Measurements from ENCODE around the gene KCNK16. TPM values are rescaled to one million over a fixed set of nuclear protein-coding genes. Genes with fewer than 3 reads are reported as not detected.

The KCNK16 gene
- not detected for total RNA-seq

DNA sequence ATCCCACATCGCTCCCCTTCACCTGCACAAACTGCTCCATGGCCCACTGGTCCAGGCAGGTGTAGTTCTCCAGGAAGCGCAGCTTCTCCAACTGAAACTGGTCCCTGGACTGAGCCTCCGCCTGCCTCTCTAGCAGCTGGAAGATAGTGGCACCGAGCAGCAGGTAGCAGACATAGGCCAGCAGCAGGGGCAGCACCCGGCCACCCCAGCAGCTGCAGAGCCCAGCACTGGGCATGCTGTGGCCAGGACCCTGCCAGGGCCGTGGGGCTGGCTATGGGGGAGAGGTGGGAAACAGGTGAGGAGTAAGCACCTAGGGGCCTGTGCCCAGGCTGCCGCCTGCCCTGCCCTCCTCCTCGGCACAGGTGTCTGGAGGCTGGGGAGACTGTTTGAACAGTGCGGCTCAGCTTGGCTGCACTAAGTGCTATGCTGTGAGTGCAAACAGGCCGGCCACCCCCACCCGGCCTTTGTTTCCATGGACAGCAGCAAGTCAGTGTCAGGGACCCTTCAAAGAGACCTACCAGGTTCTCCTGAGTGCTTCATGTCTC is at the start of gene KCNK16:
KCNK16 (minus strand) TSS at position 397 of the 545 bp plus-strand sequence; CDS start at position 235, 162 bp downstream.
- H3K4me3 ChIP-seq (ENCODE audit: low read length): no peak within 1 kb of the TSS
- no peaks in the 10 kb centered on the region for H3K9me3 ChIP-seq (ENCODE audit: low read depth, low read length)
- H3K4me1 ChIP-seq (ENCODE audit: insufficient read depth, low read length): no peaks in the 10 kb centered on the region
- H3K27me3 ChIP-seq (ENCODE audit: insufficient read depth, low read length): no peaks in the 10 kb centered on the region

- Histone ChIP-seq H3K9me3 (ENCODE audit: low read depth, low read length) (no peaks in the 10 kb centered on the region), H3K4me1 (ENCODE audit: insufficient read depth, low read length) (no peaks in the 10 kb centered on the region), H3K4me3 (ENCODE audit: low read length) (no peak overlapping the region), H3K27me3 (ENCODE audit: insufficient read depth, low read length) (peaks cover 2% of the 10 kb centered on the region)
Measured at GRCh38 chr6:39370390-39370789, 47.9 kb upstream of the KCNK16 start.

DNA sequence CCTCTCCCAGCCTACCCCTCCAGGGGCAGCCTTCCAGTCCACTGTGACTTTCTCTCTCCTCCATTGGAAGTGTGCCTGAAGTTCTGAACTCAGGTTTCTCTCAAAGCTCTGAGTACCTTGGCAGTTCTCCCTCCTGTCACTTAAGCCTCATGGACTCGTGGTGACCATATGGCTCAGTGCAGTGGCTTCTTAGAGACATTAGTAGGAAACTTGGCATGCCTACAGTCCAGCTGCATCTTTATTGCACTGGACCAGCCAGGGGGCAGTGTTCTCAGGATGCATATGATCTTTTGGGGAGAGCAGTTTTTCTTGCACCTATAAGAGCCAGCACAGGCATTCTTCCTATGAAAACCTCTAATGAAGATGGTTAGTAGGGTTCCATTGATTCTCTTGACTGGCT is 47.5 kb upstream of the KCNK16 start:
- Histone ChIP-seq H3K4me3 (ENCODE audit: low read length) (no peak overlapping the region), H3K4me1 (ENCODE audit: insufficient read depth, low read length) (no peaks in the 10 kb centered on the region), H3K9me3 (ENCODE audit: low read depth, low read length) (no peaks in the 10 kb centered on the region), H3K27me3 (ENCODE audit: insufficient read depth, low read length) (peaks cover 2% of the 10 kb centered on the region)

GRCh38 chr6:39367700-39368099 is 45.2 kb upstream of the KCNK16 start:
- Histone ChIP-seq H3K9me3 (ENCODE audit: low read depth, low read length) (no peaks in the 10 kb centered on the region), H3K4me1 (ENCODE audit: insufficient read depth, low read length) (no peaks in the 10 kb centered on the region), H3K4me3 (ENCODE audit: low read length) (no peak overlapping the region), H3K27me3 (ENCODE audit: insufficient read depth, low read length) (no peaks in the 10 kb centered on the region)

DNA sequence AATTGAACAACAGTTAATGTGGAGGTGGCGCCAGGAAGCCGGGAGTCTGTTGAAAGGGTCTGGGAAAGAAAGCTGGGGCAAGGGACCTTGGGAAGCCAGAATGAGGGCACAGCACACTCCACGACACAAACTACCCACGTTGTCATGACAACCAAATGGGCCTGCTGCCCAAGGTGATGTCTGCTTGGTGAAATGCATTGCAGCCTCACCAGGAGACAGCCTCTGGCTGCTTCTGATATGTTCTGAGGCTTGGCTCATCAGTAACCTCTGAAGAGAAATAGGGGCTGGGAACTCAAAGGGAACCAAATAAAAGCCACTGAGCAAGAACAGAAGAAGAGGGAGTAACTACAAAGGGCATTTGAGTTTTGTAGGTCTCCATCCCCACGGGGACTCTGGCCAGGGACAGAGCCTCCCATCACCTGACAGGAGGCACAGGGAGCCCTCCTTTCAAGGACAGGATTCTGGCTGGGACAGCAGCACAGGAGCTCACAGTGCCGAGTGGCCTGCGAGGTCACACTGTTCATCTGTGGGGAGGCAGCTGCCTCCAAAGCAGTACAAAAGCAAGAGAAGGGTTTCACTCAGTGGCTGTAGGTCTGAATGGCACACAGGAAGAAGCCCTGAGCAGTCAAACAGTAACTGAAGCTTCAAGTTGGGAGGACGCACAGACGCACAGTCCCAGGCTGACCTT is 44.6 kb upstream of the KCNK16 start:
- H3K4me1 ChIP-seq (ENCODE audit: insufficient read depth, low read length): no peaks in the 10 kb centered on the region
- H3K4me3 ChIP-seq (ENCODE audit: low read length): no peak overlapping the region
- no peaks in the 10 kb centered on the region for H3K9me3 ChIP-seq (ENCODE audit: low read depth, low read length)
- no peaks in the 10 kb centered on the region for H3K27me3 ChIP-seq (ENCODE audit: insufficient read depth, low read length)

DNA sequence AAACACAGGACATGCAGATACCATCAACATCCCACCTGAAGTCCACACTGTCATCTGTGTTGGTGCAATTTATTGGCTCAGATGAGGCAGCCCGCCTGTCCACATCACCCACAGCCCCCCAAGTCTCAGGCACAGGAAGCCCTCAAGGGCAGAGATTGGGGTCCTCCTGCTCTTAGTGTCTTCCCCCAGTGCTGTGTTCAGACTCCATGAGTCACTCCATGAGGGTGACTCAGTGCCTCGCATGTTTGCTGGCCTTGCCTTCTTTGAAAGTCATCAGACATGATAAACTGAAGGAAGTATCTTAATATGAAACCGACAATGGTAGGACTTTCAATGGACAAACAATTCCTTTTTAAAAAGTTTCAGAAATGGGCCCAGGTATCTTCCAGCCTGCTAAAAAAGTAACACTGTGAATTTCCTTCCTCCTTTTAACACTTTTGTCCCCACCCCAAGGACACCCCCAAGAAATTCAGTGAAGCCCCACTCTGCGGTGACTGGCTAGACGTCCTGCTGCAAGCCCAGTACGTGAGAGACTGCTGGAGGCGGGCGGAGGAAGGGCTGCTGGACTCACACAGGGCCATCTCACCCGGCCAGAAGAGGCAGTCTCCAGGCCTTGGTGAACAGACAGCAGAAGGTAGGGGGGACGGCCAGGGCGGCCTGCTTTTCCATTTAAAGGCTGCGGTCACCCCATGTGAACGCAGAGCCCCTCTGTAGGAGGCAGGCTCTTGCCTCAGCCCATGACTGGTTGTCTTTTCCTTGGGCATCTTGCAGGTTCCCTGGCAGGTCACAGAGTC is 43.0 kb upstream of the KCNK16 start:
- Histone ChIP-seq H3K9me3 (ENCODE audit: low read depth, low read length) (no peaks in the 10 kb centered on the region), H3K27me3 (ENCODE audit: insufficient read depth, low read length) (no peaks in the 10 kb centered on the region), H3K4me1 (ENCODE audit: insufficient read depth, low read length) (no peaks in the 10 kb centered on the region), H3K4me3 (ENCODE audit: low read length) (no peak overlapping the region)

- no peaks in the 10 kb centered on the region for H3K27me3 ChIP-seq (ENCODE audit: insufficient read depth, low read length)
- H3K9me3 ChIP-seq (ENCODE audit: low read depth, low read length): no peaks in the 10 kb centered on the region
- no peak overlapping the region for H3K4me3 ChIP-seq (ENCODE audit: low read length)
- no peaks in the 10 kb centered on the region for H3K4me1 ChIP-seq (ENCODE audit: insufficient read depth, low read length)
Measured at GRCh38 chr6:39363280-39363679, 40.8 kb upstream of the KCNK16 start.

- Histone ChIP-seq H3K9me3 (ENCODE audit: low read depth, low read length) (no peaks in the 10 kb centered on the region), H3K27me3 (ENCODE audit: insufficient read depth, low read length) (no peaks in the 10 kb centered on the region), H3K4me1 (ENCODE audit: insufficient read depth, low read length) (no peaks in the 10 kb centered on the region), H3K4me3 (ENCODE audit: low read length) (no peak overlapping the region)
Measured at GRCh38 chr6:39362487-39362865, 40.0 kb upstream of the KCNK16 start.

GRCh38 chr6:39361657-39362486 is 39.4 kb upstream of the KCNK16 start:
- Histone ChIP-seq H3K4me1 (ENCODE audit: insufficient read depth, low read length) (no peaks in the 10 kb centered on the region), H3K4me3 (ENCODE audit: low read length) (no peak overlapping the region), H3K9me3 (ENCODE audit: low read depth, low read length) (no peaks in the 10 kb centered on the region), H3K27me3 (ENCODE audit: insufficient read depth, low read length) (no peaks in the 10 kb centered on the region)

DNA sequence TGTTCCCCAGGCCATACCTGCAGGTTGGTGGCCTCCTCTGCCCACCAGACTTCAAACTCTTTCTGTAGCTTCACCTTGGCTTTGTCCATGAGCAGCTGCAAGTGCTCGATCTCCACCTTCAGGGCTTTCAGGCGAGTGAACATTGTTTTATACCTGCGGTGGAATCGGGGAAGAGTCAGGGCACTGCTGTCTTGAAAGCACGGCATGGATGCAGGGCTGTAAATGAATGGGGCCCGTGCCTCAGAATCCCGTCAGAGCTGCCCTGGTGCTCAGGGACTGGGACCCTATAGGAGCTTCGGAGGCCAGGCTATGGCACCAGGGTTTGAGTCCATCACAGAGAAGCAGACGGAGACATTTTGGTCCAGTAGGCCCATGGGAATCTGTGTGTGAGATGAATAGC is 37.9 kb upstream of the KCNK16 start:
- Histone ChIP-seq H3K9me3 (ENCODE audit: low read depth, low read length) (no peaks in the 10 kb centered on the region), H3K4me1 (ENCODE audit: insufficient read depth, low read length) (no peaks in the 10 kb centered on the region), H3K4me3 (ENCODE audit: low read length) (no peak overlapping the region), H3K27me3 (ENCODE audit: insufficient read depth, low read length) (no peaks in the 10 kb centered on the region)

GRCh38 chr6:39357998-39358686 is 35.6 kb upstream of the KCNK16 start:
- Histone ChIP-seq H3K4me1 (ENCODE audit: insufficient read depth, low read length) (no peaks in the 10 kb centered on the region), H3K4me3 (ENCODE audit: low read length) (no peak overlapping the region), H3K9me3 (ENCODE audit: low read depth, low read length) (no peaks in the 10 kb centered on the region), H3K27me3 (ENCODE audit: insufficient read depth, low read length) (no peaks in the 10 kb centered on the region)

- no peaks in the 10 kb centered on the region for H3K9me3 ChIP-seq (ENCODE audit: low read depth, low read length)
- H3K27me3 ChIP-seq (ENCODE audit: insufficient read depth, low read length): no peaks in the 10 kb centered on the region
- H3K4me3 ChIP-seq (ENCODE audit: low read length): no peak overlapping the region
- no peaks in the 10 kb centered on the region for H3K4me1 ChIP-seq (ENCODE audit: insufficient read depth, low read length)
Measured at GRCh38 chr6:39353698-39354315, 31.3 kb upstream of the KCNK16 start.

GRCh38 chr6:39350723-39351505 is 28.4 kb upstream of the KCNK16 start:
- H3K4me3 ChIP-seq (ENCODE audit: low read length): no peak overlapping the region
- H3K4me1 ChIP-seq (ENCODE audit: insufficient read depth, low read length): no peaks in the 10 kb centered on the region
- no peaks in the 10 kb centered on the region for H3K9me3 ChIP-seq (ENCODE audit: low read depth, low read length)
- no peaks in the 10 kb centered on the region for H3K27me3 ChIP-seq (ENCODE audit: insufficient read depth, low read length)

All from mononuclear cell (primary cell).